NCI-H2171 treated with DMSO at 0.1 percent for 48 hours (cell line): Measurements from ENCODE around the gene ACTBL2.
A peak's percentile ranks its signal among the peaks of the same experiment; 100 is the strongest.

Source experiments
- DNase-seq: peaks from one replicate; lab custom pipeline; 2025; lab: John Stamatoyannopoulos, UW

ACTBL2 gene

DNA sequence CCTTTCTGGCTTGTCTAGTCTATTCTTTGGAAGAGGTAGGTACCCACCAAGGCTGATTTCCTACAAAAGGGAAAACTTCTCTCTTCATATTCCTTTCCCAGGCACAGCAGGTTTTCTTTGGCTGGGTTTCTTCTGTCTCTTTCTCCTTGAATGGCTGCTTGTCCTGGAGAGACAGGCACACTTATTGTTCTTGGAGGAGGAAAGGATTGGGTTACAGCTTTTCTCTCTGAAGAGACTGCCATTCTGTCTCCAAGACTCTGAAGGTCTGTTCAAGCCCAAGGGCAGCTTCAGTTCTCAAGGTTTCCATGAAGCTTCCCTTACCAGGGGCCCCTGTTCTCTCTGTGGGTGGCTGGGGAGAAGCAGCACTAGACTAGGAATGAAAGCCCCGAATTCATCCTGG is 33.9 kb downstream of the ACTBL2 start:
- no peak for DNase-seq

GRCh38 chr5:57448287-57448686 is 34.3 kb downstream of the ACTBL2 start:
- no peak for DNase-seq

DNA sequence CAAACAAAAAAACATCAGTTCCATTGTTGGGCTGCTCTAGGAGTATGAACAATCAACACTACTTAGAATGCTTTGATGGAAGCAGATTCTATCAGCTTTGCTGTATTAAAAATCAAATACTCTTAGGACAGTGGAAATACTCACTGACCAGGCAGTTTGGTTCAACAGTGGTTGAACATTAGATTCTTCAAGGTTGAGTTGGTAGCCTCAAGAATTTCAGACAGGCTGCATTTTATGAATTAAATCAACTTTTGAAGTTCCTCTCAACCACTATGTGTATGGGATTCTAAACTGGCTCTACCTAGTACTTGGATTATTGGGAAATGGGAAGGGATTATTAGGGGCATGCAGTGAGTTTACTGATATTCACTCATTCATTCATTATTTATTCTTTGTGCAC is 35.0 kb downstream of the ACTBL2 start:
- DNase-seq, result no peak

GRCh38 chr5:57446966-57447365 is 35.6 kb downstream of the ACTBL2 start:
- DNase-seq, result no peak

DNA sequence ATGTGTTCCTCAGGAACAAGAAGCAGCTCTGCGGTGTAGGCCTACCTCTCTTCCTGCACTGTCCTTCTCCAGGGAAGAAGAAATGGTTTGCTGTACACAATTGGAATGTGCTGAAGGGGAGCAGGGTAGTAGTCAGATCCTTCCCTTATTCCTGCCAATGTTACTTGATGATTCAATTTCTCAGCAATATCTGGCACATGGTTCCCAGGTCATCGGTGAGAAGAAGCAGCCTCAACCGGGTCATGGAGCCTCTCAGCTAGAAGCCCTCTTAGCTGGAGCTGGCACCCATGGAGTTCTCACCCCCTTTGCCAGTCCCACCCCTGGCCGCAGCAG is 36.9 kb downstream of the ACTBL2 start:
- no peak for DNase-seq

GRCh38 chr5:57445006-57445704 is 37.5 kb downstream of the ACTBL2 start:
- DNase-seq, result no peak

DNA sequence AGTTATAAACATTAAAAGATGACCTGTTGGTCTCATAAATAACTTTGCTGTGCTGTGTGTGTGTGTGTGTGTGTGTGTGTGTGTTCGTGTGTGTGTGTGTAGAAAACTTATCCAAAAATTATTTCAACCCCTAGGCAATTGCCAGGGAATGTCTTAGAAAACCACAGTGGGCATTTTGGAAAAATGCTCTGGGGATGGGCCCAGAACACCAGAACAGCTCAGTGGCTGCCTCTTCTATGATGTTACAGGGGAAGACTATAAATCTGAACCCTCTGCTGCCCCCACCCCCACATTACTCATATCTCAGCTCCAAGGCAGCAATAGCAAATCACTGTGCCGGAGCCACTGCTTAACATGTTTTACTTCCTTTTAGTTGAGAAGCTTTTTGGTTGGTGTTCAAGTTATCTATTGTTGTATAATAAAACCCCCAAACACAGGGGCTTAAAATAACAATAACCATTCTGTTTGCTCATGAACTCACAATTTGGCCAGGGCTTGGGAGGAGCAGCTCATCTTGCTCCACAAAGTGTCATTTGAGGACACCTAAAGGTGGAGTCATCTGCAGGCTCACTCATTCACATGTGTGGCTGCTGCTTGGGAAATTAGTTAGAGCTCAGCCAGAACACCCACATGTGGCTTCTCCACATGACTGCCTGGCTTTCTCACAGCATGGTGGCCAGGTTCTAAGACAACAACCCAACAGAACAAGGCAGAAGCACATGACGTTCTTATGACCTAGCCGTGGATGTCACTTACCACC is 40.4 kb downstream of the ACTBL2 start:
- DNase-seq, result peak; percentile 6

- peak; percentile 82 for DNase-seq
Measured at GRCh38 chr5:57441557-57441956, 41.1 kb downstream of the ACTBL2 start.

- no peak for DNase-seq
Measured at GRCh38 chr5:57439601-57440000, 43.0 kb downstream of the ACTBL2 start.

DNA sequence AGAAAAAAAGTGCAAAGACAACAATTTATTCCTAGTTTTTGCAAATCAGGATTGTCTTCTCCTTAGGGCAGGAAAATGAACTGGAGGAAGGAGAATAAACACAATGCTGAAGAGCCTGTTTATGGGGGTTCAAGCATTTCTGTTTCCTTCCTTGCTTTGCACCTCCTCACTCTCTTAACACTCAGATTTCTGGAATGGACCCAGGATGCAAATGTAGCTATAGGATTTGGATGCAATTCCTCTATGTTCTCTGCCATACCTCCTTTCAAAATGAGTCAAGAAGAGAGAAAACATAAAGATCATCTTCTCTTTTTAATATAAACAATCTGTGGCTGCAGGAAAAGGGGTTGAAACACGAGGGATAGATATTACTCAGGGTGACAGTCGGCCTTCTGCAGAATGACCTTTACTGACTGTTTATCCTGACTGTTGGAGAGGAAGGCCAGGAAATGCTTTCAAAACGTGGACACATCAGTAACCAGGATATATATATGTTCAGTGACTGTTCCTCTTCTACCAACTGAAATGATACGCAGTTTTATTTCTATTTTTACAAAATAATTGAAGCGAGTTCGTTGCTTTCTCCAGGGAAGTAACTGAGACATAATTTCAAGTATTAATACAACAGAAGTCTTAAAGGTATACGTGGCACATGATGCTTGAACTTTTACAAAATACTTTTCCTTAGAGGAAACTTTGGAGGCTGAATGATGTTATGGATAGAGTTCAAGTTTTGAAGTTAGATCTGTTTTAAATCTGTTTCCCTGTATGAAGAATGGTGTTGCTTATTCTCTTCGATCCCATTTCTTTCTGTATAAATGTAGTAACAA is 44.4 kb downstream of the ACTBL2 start:
- DNase-seq, result no peak

- no peak for DNase-seq
Measured at GRCh38 chr5:57436586-57436985, 46.0 kb downstream of the ACTBL2 start.

GRCh38 chr5:57435701-57436134 is 46.9 kb downstream of the ACTBL2 start:
- no peak for DNase-seq

DNA sequence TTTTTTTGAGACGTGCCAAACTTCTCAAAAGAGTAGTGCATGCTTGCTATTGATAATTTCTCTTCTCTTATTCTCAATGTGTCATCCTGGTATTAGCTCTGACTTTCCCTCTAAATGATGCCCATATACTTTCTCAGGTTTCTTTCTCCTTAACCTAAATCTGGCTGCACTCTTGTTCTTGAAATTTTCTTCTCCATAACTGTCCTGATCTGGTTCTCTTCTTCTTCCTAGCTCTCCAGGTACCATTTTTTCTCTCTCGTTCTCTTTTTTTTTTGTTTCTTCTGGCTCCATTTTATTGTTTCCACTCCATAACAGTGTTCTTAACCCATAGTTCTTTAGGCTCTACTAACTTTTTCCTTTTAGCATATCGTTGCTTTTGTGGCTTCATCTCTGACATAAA is 47.9 kb downstream of the ACTBL2 start:
- no peak for DNase-seq

GRCh38 chr5:57434227-57434640 is 48.4 kb downstream of the ACTBL2 start:
- DNase-seq, result no peak

- DNase-seq, result no peak
Measured at GRCh38 chr5:57432876-57433275, 49.7 kb downstream of the ACTBL2 start.

GRCh38 chr5:57431759-57432158 is 50.9 kb downstream of the ACTBL2 start:
- DNase-seq, result no peak
